GM12878 (cell line): ENCODE measurements around the gene PCSK2. TPM values are rescaled to one million over a fixed set of nuclear protein-coding genes. Genes with fewer than 3 reads are reported as not detected.

Source experiments
- ATAC-seq: fragments of 200-7000 bp; cut with Tn5 transposase; 3 replicates; pipeline ENCODE4 v1.9.1; 2020; ENCODE audit warnings: mild to moderate bottlenecking, moderate library complexity
- BruUV-seq: library from RNA; stranded (reverse); fragments of 400-500 nt; replicated peaks from 2 replicates; lab custom pipeline; 2021; lab: Mats Ljungman, UMichigan
- CTCF ChIA-PET: fragments of 300-600 bp; sonication (Branson Sonifier 250); formaldehyde crosslinking; extraction: SDS; loops from one replicate; lab custom pipeline; 2021; ENCODE audit warnings: inconsistent platforms; lab: Yijun Ruan, JAX
- POLR2A ChIA-PET: fragments of 350-600 bp; formaldehyde crosslinking; extraction: SDS; loops from one replicate; lab custom pipeline; 2021; ENCODE audit warnings: inconsistent platforms; lab: Charles Lee
- RAD21 ChIA-PET: fragments of 300-600 bp; sonication (Branson Sonifier 250); formaldehyde crosslinking; loops from one replicate; lab custom pipeline; 2023; ENCODE audit warnings: antibody characterized with exemption; ENCODE audit not compliant: unreplicated experiment; lab: Charles Lee
- SMC1A ChIA-PET: fragments of 300-600 bp; sonication (Branson Sonifier 250); formaldehyde crosslinking; loops from one replicate; lab custom pipeline; 2023; ENCODE audit not compliant: unreplicated experiment, uncharacterized antibody; lab: Charles Lee
- DNase-seq: peaks from one replicate; pipeline ENCODE4 v3.0.0-alpha.2; 2011; ENCODE audit warnings: low read depth, low spot score
- FAIRE-seq: peaks from 3 replicates; lab custom pipeline; 2011; peaks lifted over from hg19 to GRCh38; lab: Jason Lieb, UNC
- H2AFZ ChIP-seq: 2 replicates; pipeline ENCODE4 v1.6.0; 2011; ENCODE audit warnings: low read depth, low read length, control low read depth; ENCODE audit not compliant: control insufficient read depth
- H3K27ac ChIP-seq: 2 replicates; pipeline ENCODE4 v1.5.1; 2011; ENCODE audit warnings: control low read depth; ENCODE audit not compliant: control insufficient read depth, insufficient read depth
- H3K27me3 ChIP-seq, 2 experiments: replicated peaks in 1 of 2; 2 replicates each; pipeline versions ENCODE4 v1.6.0 to v1.6.1; 2011; ENCODE audit warnings: low read length in 1 of 2; ENCODE audit not compliant: control insufficient read depth in 2 of 2, insufficient read depth in 2 of 2
- H3K36me3 ChIP-seq, 2 experiments: 2 replicates each; pipeline ENCODE4 v1.5.1; 2011; ENCODE audit warnings: low read length in 1 of 2; ENCODE audit not compliant: control insufficient read depth in 2 of 2, insufficient read depth in 2 of 2
- H3K4me1 ChIP-seq: 2 replicates; pipeline ENCODE4 v1.6.1; 2011; ENCODE audit warnings: mild to moderate bottlenecking, low read length, moderate library complexity, mixed read lengths; ENCODE audit not compliant: control insufficient read depth, insufficient read depth
- H3K4me2 ChIP-seq: 2 replicates; pipeline ENCODE4 v1.6.0; 2011; ENCODE audit warnings: control low read depth; ENCODE audit not compliant: control insufficient read depth, insufficient read depth
- H3K4me3 ChIP-seq: fragments of 200-600 bp; sonication (generic); 2 replicates; pipeline ENCODE4 v1.5.1; 2016
- H3K79me2 ChIP-seq: 2 replicates; pipeline ENCODE4 v1.6.0; 2011; ENCODE audit warnings: low read length; ENCODE audit not compliant: control insufficient read depth, insufficient read depth
- H3K9ac ChIP-seq: 2 replicates; pipeline ENCODE4 v1.8.0; 2011; ENCODE audit warnings: low read length, control low read depth, mixed read lengths; ENCODE audit not compliant: control insufficient read depth, insufficient read depth
- H3K9me3 ChIP-seq: replicated peaks from 3 replicates; pipeline ENCODE4 v1.5.1; 2011; ENCODE audit warnings: mild to moderate bottlenecking, low read length; ENCODE audit not compliant: control insufficient read depth, insufficient read depth
- H4K20me1 ChIP-seq: 2 replicates; pipeline ENCODE4 v1.6.0; 2011; ENCODE audit not compliant: control insufficient read depth, insufficient read depth
- ASH2L ChIP-seq: fragments of 300-600, 200-600 bp; sonication (generic); IDR thresholded peaks from 2 replicates; pipeline ENCODE4 v1.6.1; 2017; ENCODE audit warnings: low read depth, mild to moderate bottlenecking, borderline replicate concordance
- ATF7 ChIP-seq: fragments of 450-650 bp; IDR thresholded peaks from 2 replicates; pipeline ENCODE4 v1.6.1; 2016; ENCODE audit warnings: low read depth, mild to moderate bottlenecking
- CBX3 ChIP-seq: fragments of 200-600 bp; sonication (generic); IDR thresholded peaks from 2 replicates; pipeline ENCODE4 v1.6.1; 2016; ENCODE audit warnings: low read depth, borderline replicate concordance
- CBX5 ChIP-seq: sonication (generic); IDR thresholded peaks from 2 replicates; pipeline ENCODE4 v1.6.1; 2016; ENCODE audit warnings: low read depth, moderate library complexity, mild to moderate bottlenecking, inconsistent platforms
- EGR1 ChIP-seq, 2 experiments: IDR thresholded peaks; 1 replicate in 1 of 2; 2 replicates in 1 of 2; pipeline ENCODE4 v1.6.1; 2011 to 2012; ENCODE audit warnings: low read depth in 2 of 2, low read length in 2 of 2, borderline replicate concordance in 1 of 2, mild to moderate bottlenecking in 1 of 2, moderate library complexity in 1 of 2
- HDAC2 ChIP-seq: fragments of 200-600 bp; sonication (generic); IDR thresholded peaks from 2 replicates; pipeline ENCODE4 v1.6.1; 2017
- MEF2A ChIP-seq: IDR thresholded peaks from 2 replicates; pipeline ENCODE4 v1.6.1; 2011; ENCODE audit warnings: low read depth, mild to moderate bottlenecking, low read length, moderate library complexity; ENCODE audit not compliant: insufficient read depth
- SPI1 ChIP-seq: IDR thresholded peaks from 2 replicates; pipeline ENCODE4 v1.6.1; 2011; ENCODE audit warnings: low read depth, mild to moderate bottlenecking, low read length, moderate library complexity, borderline replicate concordance; ENCODE audit not compliant: insufficient read depth
- TBL1XR1 ChIP-seq: IDR thresholded peaks from 2 replicates; pipeline ENCODE4 v1.6.1; 2012; ENCODE audit warnings: low read depth, low read length, improper control_type of control experiment
- YBX1 ChIP-seq: fragments of 450-650 bp; IDR thresholded peaks from 2 replicates; pipeline ENCODE4 v1.6.1; 2016; ENCODE audit warnings: antibody characterized with exemption
- ZNF207 ChIP-seq: fragments of 450-650 bp; IDR thresholded peaks from 2 replicates; pipeline ENCODE4 v1.6.1; 2014; ENCODE audit warnings: antibody characterized with exemption, mild to moderate bottlenecking, borderline replicate concordance
- ZNF24 ChIP-seq: fragments of 450-650 bp; IDR thresholded peaks from 2 replicates; pipeline ENCODE4 v1.6.1; 2017; ENCODE audit warnings: antibody characterized with exemption, mild to moderate bottlenecking
- WGBS: methylation state at CpG from one replicate; pipeline ENCODE4 v1.1.6; 2016; ENCODE audit warnings: low lambda C conversion rate; ENCODE audit not compliant: insufficient replicate concordance, insufficient coverage; ENCODE audit errors: missing lambda C conversion rate; 5-methylcytosine and 5-hydroxymethylcytosine counted together
- in situ Hi-C: fragments of 300-500 bp; cut with MboI; formaldehyde crosslinking; loops from 9 replicates; pipeline ENCODE4 v1.14.3; 2018; ENCODE audit warnings: mixed read lengths
- intact Hi-C: fragments of 100-400 bp; cut with micrococcal nuclease; formaldehyde crosslinking; loops from one replicate; pipeline ENCODE4 v1.14.2; 2022; ENCODE audit not compliant: unreplicated experiment
- polyA plus RNA-seq, 11 experiments: library from polyadenylated mRNA; depleted of rRNA in 4 of 11; unstranded in 6 of 11; stranded (reverse) in 5 of 11; fragments of >200 nt; fragmentation: Nextera tagmentation in 4 of 11; fragmentation: Illumina TruSeq in 1 of 11; extraction: Ambion mirVana in 4 of 11; extraction: Trizol in 1 of 11; gene quantifications; 1 replicate in 1 of 11; 2 replicates in 10 of 11; pipeline versions ENCODE4 v1.2.1 to v1.2.3, GENCODE V29; 2011 to 2016; ENCODE audit warnings: inconsistent platforms in 2 of 11, missing spikeins in 2 of 11, low read depth in 1 of 11
- total RNA-seq, 4 experiments: library from RNA; depleted of rRNA in 3 of 4; stranded (reverse); fragments of >200 nt in 3 of 4; fragmentation: Illumina TruSeq in 1 of 4; extraction: Trizol in 1 of 4; gene quantifications; 2 replicates each; pipeline versions ENCODE4 v1.2.1 to v1.2.3, GENCODE V29; 2013 to 2021
- TF ChIP-seq, protein P1 (sequence below): IDR thresholded peaks from 2 replicates; pipeline ENCODE4 v1.6.1; 2011; ENCODE audit warnings: low read depth, mild to moderate bottlenecking, low read length, moderate library complexity, borderline replicate concordance; ENCODE audit errors: extremely low read depth
- TF ChIP-seq, protein P2 (sequence below): fragments of 450-650 bp; IDR thresholded peaks from 2 replicates; pipeline ENCODE4 v1.6.1; 2017; ENCODE audit warnings: mild to moderate bottlenecking
- TF ChIP-seq, protein P3 (sequence below): fragments of 450-650 bp; formaldehyde crosslinking; IDR thresholded peaks from 2 replicates; pipeline ENCODE4 v1.4.0; 2022; ENCODE audit warnings: mild to moderate bottlenecking, moderate library complexity
- TF ChIP-seq, protein P4 (sequence below): fragments of 450-650 bp; formaldehyde crosslinking; IDR thresholded peaks from 2 replicates; pipeline ENCODE4 v1.4.0; 2020; ENCODE audit warnings: mild to moderate bottlenecking, moderate library complexity

The PCSK2 gene
- total and polyA plus RNA-seq, 10 of the 15 experiments (the other 5 are each of a cell fraction or from before 2014, with no cell fraction given) = not detected

DNA sequence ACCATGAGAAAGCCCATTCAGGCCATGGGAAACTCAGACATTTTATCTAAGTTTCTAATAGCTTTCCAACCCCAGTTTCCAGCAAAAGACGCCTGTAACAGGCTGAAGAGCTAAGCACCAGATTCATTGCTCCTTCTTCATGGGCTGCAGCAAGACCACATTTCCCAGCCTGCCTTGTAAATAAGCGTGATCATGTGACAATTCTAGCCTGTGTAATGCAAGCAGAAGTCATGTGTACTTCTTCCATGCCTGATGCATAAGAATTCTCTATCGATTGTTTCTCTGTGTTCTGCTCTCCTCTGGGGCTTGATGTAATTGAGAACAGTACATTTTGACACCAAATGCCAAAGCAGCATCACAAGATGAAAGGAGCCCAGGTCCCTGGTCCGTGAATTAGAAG lies 6.8 kb downstream of the PCSK2 start:
- Histone ChIP-seq H2AFZ (no peak overlapping the region), H3K4me2 (no peak overlapping the region), H3K9me3 (no peaks in the 10 kb centered on the region), H3K36me3 (no peaks in the 10 kb centered on the region), H4K20me1 (no peaks in the 10 kb centered on the region), H3K27ac (no peak overlapping the region), H3K4me1 (no peaks in the 10 kb centered on the region), H3K27me3 (peaks cover 1 to 7% of the 10 kb centered on the region in 2 experiments; a peak in 1 of 4 replicates), H3K9ac (no peak overlapping the region), H3K4me3 (no peak overlapping the region), H3K79me2 (no peaks in the 10 kb centered on the region)
- intact Hi-C loops = no loop called here
- DNase-seq = no peak
- no TSS peak for BruUV-seq
- ChIA-PET CTCF (no interaction called here), RAD21 (no interaction called here), SMC1A (no interaction called here), POLR2A (no interaction called here)
- WGBS = 11% methylated on average over 4 of the region's 4 CpGs
- in situ Hi-C loops = loop anchor here (25.0 kb wide), 1 partner anchor 171 kb away; no protein-coding TSS in a partner anchor
- ATAC-seq = no peak
- no peak for FAIRE-seq
- TF ChIP-seq ZNF207 (no peak), EGR1 (IDR thresholded peaks at IDR 0.05; ENCODE audit: borderline replicate concordance in 1 of 2, low read depth in 2 of 2, low read length in 2 of 2) (no peak), ASH2L (no peak), TBL1XR1 (no peak), ATF7 (no peak), ZNF24 (no peak), CBX3 (no peak), MEF2A (no peak), HDAC2 (no peak), SPI1 (no peak), CBX5 (no peak), YBX1 (no peak)
- TF ChIP-seq, protein P1, sequence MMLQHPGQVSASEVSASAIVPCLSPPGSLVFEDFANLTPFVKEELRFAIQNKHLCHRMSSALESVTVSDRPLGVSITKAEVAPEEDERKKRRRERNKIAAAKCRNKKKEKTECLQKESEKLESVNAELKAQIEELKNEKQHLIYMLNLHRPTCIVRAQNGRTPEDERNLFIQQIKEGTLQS = no peak
- TF ChIP-seq, protein P2, sequence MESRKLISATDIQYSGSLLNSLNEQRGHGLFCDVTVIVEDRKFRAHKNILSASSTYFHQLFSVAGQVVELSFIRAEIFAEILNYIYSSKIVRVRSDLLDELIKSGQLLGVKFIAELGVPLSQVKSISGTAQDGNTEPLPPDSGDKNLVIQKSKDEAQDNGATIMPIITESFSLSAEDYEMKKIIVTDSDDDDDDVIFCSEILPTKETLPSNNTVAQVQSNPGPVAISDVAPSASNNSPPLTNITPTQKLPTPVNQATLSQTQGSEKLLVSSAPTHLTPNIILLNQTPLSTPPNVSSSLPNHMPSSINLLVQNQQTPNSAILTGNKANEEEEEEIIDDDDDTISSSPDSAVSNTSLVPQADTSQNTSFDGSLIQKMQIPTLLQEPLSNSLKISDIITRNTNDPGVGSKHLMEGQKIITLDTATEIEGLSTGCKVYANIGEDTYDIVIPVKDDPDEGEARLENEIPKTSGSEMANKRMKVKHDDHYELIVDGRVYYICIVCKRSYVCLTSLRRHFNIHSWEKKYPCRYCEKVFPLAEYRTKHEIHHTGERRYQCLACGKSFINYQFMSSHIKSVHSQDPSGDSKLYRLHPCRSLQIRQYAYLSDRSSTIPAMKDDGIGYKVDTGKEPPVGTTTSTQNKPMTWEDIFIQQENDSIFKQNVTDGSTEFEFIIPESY = no peak
- TF ChIP-seq, protein P3, sequence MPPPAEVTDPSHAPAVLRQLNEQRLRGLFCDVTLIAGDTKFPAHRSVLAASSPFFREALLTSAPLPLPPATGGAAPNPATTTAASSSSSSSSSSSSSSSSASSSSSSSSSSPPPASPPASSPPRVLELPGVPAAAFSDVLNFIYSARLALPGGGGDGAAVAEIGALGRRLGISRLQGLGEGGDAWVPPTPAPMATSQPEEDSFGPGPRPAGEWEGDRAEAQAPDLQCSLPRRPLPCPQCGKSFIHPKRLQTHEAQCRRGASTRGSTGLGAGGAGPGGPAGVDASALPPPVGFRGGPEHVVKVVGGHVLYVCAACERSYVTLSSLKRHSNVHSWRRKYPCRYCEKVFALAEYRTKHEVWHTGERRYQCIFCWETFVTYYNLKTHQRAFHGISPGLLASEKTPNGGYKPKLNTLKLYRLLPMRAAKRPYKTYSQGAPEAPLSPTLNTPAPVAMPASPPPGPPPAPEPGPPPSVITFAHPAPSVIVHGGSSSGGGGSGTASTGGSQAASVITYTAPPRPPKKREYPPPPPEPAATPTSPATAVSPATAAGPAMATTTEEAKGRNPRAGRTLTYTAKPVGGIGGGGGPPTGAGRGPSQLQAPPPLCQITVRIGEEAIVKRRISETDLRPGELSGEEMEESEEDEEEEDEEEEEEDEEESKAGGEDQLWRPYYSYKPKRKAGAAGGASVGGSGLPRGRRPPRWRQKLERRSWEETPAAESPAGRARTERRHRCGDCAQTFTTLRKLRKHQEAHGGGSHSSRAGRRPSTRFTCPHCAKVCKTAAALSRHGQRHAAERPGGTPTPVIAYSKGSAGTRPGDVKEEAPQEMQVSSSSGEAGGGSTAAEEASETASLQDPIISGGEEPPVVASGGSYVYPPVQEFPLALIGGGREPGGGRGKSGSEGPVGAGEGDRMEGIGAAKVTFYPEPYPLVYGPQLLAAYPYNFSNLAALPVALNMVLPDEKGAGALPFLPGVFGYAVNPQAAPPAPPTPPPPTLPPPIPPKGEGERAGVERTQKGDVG (CRISPR knock-in tag) = no peak
- TF ChIP-seq, protein P4, sequence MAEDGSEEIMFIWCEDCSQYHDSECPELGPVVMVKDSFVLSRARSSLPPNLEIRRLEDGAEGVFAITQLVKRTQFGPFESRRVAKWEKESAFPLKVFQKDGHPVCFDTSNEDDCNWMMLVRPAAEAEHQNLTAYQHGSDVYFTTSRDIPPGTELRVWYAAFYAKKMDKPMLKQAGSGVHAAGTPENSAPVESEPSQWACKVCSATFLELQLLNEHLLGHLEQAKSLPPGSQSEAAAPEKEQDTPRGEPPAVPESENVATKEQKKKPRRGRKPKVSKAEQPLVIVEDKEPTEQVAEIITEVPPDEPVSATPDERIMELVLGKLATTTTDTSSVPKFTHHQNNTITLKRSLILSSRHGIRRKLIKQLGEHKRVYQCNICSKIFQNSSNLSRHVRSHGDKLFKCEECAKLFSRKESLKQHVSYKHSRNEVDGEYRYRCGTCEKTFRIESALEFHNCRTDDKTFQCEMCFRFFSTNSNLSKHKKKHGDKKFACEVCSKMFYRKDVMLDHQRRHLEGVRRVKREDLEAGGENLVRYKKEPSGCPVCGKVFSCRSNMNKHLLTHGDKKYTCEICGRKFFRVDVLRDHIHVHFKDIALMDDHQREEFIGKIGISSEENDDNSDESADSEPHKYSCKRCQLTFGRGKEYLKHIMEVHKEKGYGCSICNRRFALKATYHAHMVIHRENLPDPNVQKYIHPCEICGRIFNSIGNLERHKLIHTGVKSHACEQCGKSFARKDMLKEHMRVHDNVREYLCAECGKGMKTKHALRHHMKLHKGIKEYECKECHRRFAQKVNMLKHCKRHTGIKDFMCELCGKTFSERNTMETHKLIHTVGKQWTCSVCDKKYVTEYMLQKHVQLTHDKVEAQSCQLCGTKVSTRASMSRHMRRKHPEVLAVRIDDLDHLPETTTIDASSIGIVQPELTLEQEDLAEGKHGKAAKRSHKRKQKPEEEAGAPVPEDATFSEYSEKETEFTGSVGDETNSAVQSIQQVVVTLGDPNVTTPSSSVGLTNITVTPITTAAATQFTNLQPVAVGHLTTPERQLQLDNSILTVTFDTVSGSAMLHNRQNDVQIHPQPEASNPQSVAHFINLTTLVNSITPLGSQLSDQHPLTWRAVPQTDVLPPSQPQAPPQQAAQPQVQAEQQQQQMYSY (CRISPR knock-in tag) = no peak
